SK-N-SH treated with all-trans-retinoic acid at 6 μM for 48 hours (cell line): ENCODE data around the gene LTBP4.

Experiments
- ZFP30 ChIP-seq: fragments of 450-650 bp; formaldehyde crosslinking; IDR thresholded peaks from 2 replicates; pipeline ENCODE4 v1.5.0; 2022; ENCODE audit warnings: mild to moderate bottlenecking, moderate library complexity
- TF ChIP-seq, protein P1 (sequence below): fragments of 250-450 bp; sonication (Bioruptor Pico); IDR thresholded peaks from 2 replicates; pipeline ENCODE4 v1.5.1; 2020; ENCODE audit warnings: low read depth, mild to moderate bottlenecking, moderate library complexity

DNA sequence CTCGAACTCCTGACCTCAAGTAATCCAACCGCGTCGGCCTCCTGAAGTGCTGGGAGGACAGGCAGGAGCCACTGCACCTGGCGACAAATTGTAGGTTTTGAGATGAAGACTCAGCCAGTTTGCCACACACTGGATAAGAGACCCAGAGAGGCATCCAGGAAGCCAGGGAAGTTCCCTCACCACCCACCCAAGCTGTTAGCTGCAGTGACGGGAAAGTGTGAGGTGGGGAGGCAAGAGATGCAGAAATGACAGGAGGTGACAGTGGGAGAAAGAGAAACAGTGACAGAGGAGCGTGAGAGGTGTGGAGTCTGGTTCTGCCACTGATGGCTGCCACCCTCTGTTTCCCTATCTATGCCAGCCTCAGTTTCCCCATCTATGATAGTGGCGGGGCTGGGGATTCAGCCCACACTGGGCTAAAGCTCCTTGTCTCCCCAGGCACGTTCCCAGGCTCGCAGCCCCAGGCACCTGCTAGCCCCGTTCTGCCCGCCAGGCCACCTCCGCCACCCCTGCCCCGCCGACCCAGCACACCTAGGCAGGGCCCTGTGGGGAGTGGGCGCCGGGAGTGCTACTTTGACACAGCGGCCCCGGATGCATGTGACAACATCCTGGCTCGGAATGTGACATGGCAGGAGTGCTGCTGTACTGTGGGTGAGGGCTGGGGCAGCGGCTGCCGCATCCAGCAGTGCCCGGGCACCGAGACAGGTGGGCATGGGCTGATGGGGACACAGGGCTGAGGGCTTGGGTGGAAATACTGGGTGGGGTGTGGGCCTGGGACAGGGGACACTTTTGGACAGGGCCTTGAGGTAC is 21.0 kb downstream of the LTBP4 start:
- TF ChIP-seq, protein P1, sequence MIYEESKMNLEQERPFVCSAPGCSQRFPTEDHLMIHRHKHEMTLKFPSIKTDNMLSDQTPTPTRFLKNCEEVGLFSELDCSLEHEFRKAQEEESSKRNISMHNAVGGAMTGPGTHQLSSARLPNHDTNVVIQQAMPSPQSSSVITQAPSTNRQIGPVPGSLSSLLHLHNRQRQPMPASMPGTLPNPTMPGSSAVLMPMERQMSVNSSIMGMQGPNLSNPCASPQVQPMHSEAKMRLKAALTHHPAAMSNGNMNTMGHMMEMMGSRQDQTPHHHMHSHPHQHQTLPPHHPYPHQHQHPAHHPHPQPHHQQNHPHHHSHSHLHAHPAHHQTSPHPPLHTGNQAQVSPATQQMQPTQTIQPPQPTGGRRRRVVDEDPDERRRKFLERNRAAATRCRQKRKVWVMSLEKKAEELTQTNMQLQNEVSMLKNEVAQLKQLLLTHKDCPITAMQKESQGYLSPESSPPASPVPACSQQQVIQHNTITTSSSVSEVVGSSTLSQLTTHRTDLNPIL, result no peak
- no peak for TF ChIP-seq ZFP30
